ENCODE results near the gene ELL2. TPM values are rescaled to one million over a fixed set of nuclear protein-coding genes. Genes with fewer than 3 reads are reported as not detected.

The ELL2 gene
- polyA plus RNA-seq, 1 donor (not counting 4 experiments of a cell fraction or from before 2014, with no cell fraction given) = 100 TPM

DNA sequence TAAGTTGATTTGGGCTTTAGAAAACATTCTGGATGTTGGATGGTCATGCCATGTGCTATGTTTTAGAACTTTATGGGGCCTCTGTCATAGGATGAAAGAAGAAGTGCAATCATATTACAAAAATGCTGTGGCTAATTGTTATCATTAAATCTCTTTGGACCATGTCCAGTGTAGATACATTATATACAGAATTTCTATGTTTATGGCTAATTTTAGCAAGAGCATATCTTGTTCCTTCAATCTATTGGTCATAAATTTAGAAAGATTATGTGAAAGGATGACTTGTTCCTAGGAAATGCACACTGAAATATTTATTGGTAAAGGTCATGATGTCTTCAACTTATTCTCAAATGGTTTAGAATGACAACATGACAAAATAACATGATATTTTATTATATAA is 42.4 kb upstream of the ELL2 start:
- DNase-seq (ENCODE audit: low read depth, low spot score) = no peak
- Histone ChIP-seq H3K36me3 (ENCODE audit: control insufficient read depth in 2 of 2, extremely low read depth in 1 of 2, insufficient read depth in 2 of 2, low read length in 2 of 2) (no peaks in the 10 kb centered on the region), H3K27me3 (ENCODE audit: control insufficient read depth, extremely low read depth, insufficient read depth, low read length) (no peaks in the 10 kb centered on the region), H3K4me3 (ENCODE audit: control insufficient read depth in 2 of 3, extremely low read depth in 1 of 3, insufficient read depth in 2 of 3, low read depth in 1 of 3, low read length in 3 of 3) (no peak overlapping the region), H3K9me1 (ENCODE audit: control insufficient read depth, extremely low read depth, insufficient read depth, low read length) (no peaks in the 10 kb centered on the region), H4K20me1 (ENCODE audit: control insufficient read depth, extremely low read depth, insufficient read depth, low read length) (no peaks in the 10 kb centered on the region), H3K79me2 (ENCODE audit: control insufficient read depth, insufficient read depth, low read length) (no peaks in the 10 kb centered on the region), H3K27ac (ENCODE audit: control insufficient read depth, insufficient read depth, low read length) (no peak overlapping the region), H2AFZ (ENCODE audit: control insufficient read depth, low read length) (no peak overlapping the region), H3K4me1 (ENCODE audit: control insufficient read depth, extremely low read depth, insufficient read depth, low read length) (peaks cover 7% of the 10 kb centered on the region), H3K9me3 (ENCODE audit: control insufficient read depth, low read depth, low read length) (no peaks in the 10 kb centered on the region), H3K9ac (ENCODE audit: control insufficient read depth, extremely low read depth, insufficient read depth, low read length) (no peak overlapping the region), H3K4me2 (ENCODE audit: control insufficient read depth, extremely low read depth, insufficient read depth, low read depth, low read length) (no peak overlapping the region)
- no peak for TF ChIP-seq EZH2 (IDR thresholded peaks at IDR 0.05; ENCODE audit: low read length)
- TF ChIP-seq, protein P1, sequence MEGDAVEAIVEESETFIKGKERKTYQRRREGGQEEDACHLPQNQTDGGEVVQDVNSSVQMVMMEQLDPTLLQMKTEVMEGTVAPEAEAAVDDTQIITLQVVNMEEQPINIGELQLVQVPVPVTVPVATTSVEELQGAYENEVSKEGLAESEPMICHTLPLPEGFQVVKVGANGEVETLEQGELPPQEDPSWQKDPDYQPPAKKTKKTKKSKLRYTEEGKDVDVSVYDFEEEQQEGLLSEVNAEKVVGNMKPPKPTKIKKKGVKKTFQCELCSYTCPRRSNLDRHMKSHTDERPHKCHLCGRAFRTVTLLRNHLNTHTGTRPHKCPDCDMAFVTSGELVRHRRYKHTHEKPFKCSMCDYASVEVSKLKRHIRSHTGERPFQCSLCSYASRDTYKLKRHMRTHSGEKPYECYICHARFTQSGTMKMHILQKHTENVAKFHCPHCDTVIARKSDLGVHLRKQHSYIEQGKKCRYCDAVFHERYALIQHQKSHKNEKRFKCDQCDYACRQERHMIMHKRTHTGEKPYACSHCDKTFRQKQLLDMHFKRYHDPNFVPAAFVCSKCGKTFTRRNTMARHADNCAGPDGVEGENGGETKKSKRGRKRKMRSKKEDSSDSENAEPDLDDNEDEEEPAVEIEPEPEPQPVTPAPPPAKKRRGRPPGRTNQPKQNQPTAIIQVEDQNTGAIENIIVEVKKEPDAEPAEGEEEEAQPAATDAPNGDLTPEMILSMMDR (optimal IDR thresholded peaks at IDR 0.05 in 1 of 3, IDR thresholded peaks at IDR 0.05 in 1 of 3, conservative IDR thresholded peaks at IDR 0.05 in 1 of 3; ENCODE audit: extremely low read depth in 1 of 3, insufficient read depth in 2 of 3, low read length in 3 of 3) = no peak
- FAIRE-seq = no peak
- dilution Hi-C loops (cut with MboI; ENCODE audit: extremely low pct_ligation_motif_present, low sequenced_read_pairs) = no loop called here

DNA sequence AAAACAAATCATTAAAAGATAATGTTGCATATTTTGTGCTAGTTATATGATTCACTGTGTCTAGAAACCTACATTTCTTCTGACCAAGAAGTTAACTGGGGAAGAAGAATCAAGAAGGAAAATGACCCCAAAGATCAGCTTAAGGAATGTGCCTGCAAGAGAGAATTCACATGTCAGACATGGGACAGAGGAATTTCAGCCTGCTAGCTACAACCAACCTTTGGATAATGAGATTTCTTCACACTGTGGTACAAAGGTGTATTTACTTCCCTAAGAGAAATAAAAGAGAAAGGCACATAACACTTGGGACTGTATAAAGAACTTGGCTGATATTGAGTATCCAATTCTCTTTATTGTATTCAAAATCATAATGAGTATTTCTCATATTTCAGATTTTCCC is 39.6 kb upstream of the ELL2 start:
- Histone ChIP-seq H2AFZ (ENCODE audit: control insufficient read depth, low read length) (no peak overlapping the region), H3K79me2 (ENCODE audit: control insufficient read depth, insufficient read depth, low read length) (no peaks in the 10 kb centered on the region), H3K27ac (ENCODE audit: control insufficient read depth, insufficient read depth, low read length) (no peak overlapping the region), H3K27me3 (ENCODE audit: control insufficient read depth, extremely low read depth, insufficient read depth, low read length) (no peaks in the 10 kb centered on the region), H3K4me2 (ENCODE audit: control insufficient read depth, extremely low read depth, insufficient read depth, low read depth, low read length) (no peak overlapping the region), H3K4me1 (ENCODE audit: control insufficient read depth, extremely low read depth, insufficient read depth, low read length) (peaks cover 3% of the 10 kb centered on the region), H3K36me3 (ENCODE audit: control insufficient read depth in 2 of 2, extremely low read depth in 1 of 2, insufficient read depth in 2 of 2, low read length in 2 of 2) (no peaks in the 10 kb centered on the region), H4K20me1 (ENCODE audit: control insufficient read depth, extremely low read depth, insufficient read depth, low read length) (no peaks in the 10 kb centered on the region), H3K9ac (ENCODE audit: control insufficient read depth, extremely low read depth, insufficient read depth, low read length) (no peak overlapping the region), H3K4me3 (ENCODE audit: control insufficient read depth in 2 of 3, extremely low read depth in 1 of 3, insufficient read depth in 2 of 3, low read depth in 1 of 3, low read length in 3 of 3) (no peak overlapping the region), H3K9me1 (ENCODE audit: control insufficient read depth, extremely low read depth, insufficient read depth, low read length) (no peaks in the 10 kb centered on the region), H3K9me3 (ENCODE audit: control insufficient read depth, low read depth, low read length) (no peaks in the 10 kb centered on the region)
- DNase-seq (ENCODE audit: low read depth, low spot score) (no peak), FAIRE-seq (no peak)
- TF ChIP-seq EZH2 (IDR thresholded peaks at IDR 0.05; ENCODE audit: low read length) = no peak
- TF ChIP-seq, protein P1 (optimal IDR thresholded peaks at IDR 0.05 in 1 of 3, IDR thresholded peaks at IDR 0.05 in 1 of 3, conservative IDR thresholded peaks at IDR 0.05 in 1 of 3; ENCODE audit: extremely low read depth in 1 of 3, insufficient read depth in 2 of 3, low read length in 3 of 3) = no peak
- dilution Hi-C loops (cut with MboI; ENCODE audit: extremely low pct_ligation_motif_present, low sequenced_read_pairs) = no loop called here
